22Rv1 (cell line): Measurements from ENCODE around the gene ST13.

Experiments
- H3K27ac ChIP-seq: fragments of 450-650 bp; 2 replicates; pipeline ENCODE4 v1.5.1; 2017
- ZFX ChIP-seq: fragments of 450-650 bp; IDR thresholded peaks from 2 replicates; pipeline ENCODE4 v1.6.1; 2017; ENCODE audit warnings: antibody characterized with exemption, borderline replicate concordance
- TF ChIP-seq, protein P1 (sequence below): fragments of 450-650 bp; IDR thresholded peaks from 2 replicates; pipeline ENCODE4 v1.5.1; 2017; ENCODE audit warnings: mild to moderate bottlenecking

ST13 gene

DNA sequence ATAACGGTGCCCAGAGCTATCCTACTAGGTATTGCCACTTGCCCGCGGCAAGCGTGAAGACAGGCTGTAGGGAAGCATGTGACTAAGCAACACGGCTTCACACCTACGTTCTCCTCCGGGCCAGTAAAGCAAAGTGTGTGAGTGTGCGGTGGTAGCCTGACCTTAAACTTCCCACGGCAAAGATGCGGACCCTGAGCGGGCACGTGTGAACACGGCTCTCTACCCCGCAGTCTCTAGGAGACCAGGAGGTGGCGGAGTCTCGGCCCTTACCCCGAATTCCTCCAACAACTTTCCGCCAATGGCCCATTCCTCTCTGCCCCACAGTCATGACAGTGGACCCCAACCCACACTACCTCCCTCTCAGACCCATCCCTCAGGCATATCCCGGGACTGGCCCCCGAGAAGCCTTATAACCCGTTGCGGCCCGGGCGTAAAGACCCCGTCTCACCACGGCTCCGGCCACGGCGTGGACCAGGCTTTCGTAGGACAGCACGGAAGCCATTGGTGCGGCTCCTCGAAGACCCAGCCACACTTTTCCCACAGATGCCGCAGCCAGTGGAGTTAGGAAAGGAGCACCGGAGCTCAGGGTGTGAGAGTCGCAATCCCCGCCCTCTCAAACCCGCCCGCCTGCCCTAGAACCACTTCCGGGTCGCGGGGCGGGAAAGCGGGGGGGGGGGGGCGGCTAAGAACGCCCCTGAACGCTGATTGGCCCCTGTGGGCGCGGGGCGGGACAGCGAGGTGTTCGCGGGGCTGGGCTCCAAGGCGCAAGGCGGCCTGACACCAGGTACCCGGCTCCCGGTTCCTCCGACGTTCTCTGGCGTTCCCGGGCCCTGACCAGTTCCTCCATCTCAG, 37.5 kb downstream of the ST13 start, which contains the start of gene SLC25A17:
SLC25A17 (minus strand) TSS at position 600 of the 852 bp plus-strand sequence; CDS start at position 502, 98 bp downstream.
- TF ChIP-seq ZFX: no peak
- TF ChIP-seq, protein P1, sequence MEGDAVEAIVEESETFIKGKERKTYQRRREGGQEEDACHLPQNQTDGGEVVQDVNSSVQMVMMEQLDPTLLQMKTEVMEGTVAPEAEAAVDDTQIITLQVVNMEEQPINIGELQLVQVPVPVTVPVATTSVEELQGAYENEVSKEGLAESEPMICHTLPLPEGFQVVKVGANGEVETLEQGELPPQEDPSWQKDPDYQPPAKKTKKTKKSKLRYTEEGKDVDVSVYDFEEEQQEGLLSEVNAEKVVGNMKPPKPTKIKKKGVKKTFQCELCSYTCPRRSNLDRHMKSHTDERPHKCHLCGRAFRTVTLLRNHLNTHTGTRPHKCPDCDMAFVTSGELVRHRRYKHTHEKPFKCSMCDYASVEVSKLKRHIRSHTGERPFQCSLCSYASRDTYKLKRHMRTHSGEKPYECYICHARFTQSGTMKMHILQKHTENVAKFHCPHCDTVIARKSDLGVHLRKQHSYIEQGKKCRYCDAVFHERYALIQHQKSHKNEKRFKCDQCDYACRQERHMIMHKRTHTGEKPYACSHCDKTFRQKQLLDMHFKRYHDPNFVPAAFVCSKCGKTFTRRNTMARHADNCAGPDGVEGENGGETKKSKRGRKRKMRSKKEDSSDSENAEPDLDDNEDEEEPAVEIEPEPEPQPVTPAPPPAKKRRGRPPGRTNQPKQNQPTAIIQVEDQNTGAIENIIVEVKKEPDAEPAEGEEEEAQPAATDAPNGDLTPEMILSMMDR: peak; percentile 55
- peak within 1 kb of the TSS; percentile 71 for H3K27ac ChIP-seq

DNA sequence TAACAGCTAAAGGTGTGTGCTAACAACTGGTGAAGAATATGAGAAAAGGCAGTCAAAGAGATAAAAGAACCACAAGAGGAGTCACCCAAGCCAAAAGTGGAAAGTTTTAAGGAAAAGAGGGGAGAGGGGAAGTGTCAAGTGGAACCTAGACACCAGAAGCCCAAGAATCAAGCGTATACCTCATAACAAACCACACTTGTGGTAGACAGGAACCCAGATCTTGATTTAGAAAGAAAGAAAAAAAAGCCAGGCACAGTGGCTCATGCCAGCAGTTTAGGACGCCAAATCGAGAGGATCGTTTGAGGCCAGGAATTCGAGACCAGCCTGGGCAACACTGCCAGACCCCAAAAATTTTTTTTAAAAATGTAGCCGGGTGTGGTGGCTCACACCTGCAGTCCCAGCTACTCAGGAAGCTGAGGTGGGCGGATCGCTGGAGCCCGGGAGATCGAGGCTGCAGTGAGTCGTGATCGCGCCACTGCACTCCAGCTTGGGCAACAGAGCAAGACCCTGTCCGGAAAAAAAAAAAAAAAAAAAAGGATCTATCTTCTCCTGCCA, 38.2 kb downstream of the ST13 start:
- H3K27ac ChIP-seq: peak overlapping the region; percentile 71; the same call in 1 of the 2 replicates
- TF ChIP-seq ZFX: no peak
- TF ChIP-seq, protein P1: no peak

DNA sequence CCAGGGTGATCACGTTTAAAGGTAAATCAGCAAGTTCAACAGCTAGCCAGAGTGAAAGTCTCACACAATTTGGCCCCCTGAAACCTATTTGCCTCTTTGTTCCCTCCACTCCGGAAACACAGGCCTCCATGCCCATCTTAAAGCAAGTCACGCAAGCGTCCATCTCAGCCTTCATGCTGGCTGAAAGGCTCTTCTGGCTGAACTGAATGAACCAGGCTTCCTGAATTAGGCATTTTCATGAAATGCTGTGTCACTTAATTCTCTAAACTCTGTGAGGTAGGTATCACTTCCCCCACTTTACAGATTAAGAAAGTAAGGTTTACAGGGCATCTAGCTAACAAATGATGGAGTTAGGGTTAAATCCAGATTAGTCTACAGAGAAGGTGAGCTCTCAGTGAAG, 38.7 kb downstream of the ST13 start:
- H3K27ac ChIP-seq: no peak overlapping the region
- TF ChIP-seq, protein P1: no peak
- no peak for TF ChIP-seq ZFX

DNA sequence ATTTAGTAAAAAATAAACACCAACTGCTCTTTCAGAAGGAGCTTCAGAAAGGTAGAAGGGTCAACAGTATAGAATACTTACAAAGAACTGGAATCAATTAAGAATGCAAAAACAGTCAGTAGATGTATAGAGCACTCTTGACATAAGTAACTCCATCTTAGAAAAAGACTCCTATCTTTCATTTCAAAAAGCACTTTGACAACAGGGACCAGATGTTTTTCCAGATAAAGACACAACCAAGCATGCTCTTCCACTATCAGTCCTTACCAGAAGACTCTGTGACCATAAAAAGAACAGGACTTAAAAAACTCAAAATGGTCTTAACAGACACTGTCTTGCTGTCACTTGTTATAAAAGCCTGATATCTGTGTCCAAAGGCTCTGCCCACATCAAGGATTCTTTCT, 42.5 kb downstream of the ST13 start:
- TF ChIP-seq, protein P1: no peak
- no peak for TF ChIP-seq ZFX
- H3K27ac ChIP-seq: no peak overlapping the region

DNA sequence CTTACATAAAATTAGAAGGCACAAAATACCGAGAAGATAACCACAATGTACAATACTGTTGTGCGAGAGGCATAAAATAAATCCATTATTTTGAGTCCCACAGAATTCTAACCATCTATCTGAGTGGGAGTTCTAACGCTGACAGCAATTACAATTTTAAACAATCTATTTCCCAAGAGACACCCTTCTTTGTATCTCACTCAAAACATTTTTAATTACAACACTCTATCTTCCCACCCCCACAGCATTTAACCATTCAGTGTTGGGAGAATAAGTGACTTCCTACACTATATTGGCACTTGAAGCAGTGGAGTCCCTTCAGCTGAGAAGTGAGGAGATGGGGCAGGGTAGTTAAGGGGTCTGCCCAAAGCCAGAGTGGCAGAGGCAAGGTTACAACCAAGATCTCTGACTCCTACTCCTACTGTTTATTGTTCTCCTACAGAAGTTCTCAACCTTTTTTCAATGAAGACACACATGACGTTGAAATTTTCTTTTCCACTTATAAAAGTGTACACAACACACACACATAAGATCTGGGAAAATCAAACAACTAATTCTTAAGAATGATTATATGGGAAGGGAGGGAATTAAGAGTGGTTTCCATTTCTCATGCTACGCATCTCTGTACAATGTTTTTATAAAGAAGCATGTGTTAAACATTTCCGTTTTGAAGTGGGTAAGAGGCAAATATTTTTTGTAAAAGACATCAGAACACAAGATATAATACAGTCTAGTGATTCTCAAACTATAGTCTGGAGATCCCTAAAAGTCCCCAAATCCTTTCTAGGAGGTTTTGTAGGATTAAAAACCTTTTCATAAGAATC, 48.2 kb downstream of the ST13 start:
- no peak for TF ChIP-seq ZFX
- TF ChIP-seq, protein P1: no peak
- H3K27ac ChIP-seq: no peak overlapping the region

DNA sequence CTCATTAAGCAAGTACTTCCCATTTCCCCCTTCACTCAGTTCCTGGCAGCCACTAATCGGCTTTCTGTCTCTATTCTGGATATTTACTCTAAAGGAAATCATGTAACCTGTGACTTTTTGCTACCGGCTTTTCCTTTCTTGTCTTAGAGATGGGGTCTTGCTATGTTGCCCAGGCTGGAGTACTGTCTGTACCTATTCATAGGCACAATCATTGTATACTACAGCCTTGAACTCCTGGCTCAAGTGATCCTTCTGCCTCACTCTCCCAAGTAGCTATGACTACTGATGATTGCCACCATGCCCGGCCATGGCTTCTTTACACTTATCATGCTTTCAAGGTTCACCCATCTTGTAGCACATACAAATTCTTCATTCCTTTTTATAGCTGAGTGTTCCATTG, 49.7 kb downstream of the ST13 start:
- TF ChIP-seq, protein P1: no peak
- TF ChIP-seq ZFX: no peak
- H3K27ac ChIP-seq: no peak overlapping the region
